GM23248 (cell line): ENCODE measurements around the gene SEC14L5. TPM values are rescaled to one million over a fixed set of nuclear protein-coding genes. Genes with fewer than 3 reads are reported as not detected.

Experiments used
- DNase-seq: peaks from one replicate; pipeline ENCODE4 v3.0.0-alpha.2; 2015
- H2AFZ ChIP-seq: fragments of 200-600 bp; sonication (generic); 2 replicates; pipeline ENCODE4 v1.6.1; 2016; ENCODE audit warnings: antibody characterized with exemption
- H3F3A ChIP-seq: fragments of 200-600 bp; sonication (generic); 2 replicates; pipeline ENCODE4 v1.6.1; 2016; ENCODE audit warnings: mild to moderate bottlenecking, antibody characterized with exemption, mixed run types; ENCODE audit not compliant: insufficient read depth
- H3K27ac ChIP-seq: fragments of 200-600 bp; sonication (generic); 2 replicates; pipeline ENCODE4 v1.5.1; 2016; ENCODE audit warnings: mild to moderate bottlenecking
- H3K27me3 ChIP-seq: fragments of 200-600 bp; sonication (generic); replicated peaks from 2 replicates; pipeline ENCODE4 v1.6.1; 2016; ENCODE audit warnings: mild to moderate bottlenecking; ENCODE audit not compliant: insufficient read depth
- H3K36me3 ChIP-seq: fragments of 200-600 bp; sonication (generic); 2 replicates; pipeline ENCODE4 v1.6.1; 2016; ENCODE audit warnings: low read depth, mild to moderate bottlenecking
- H3K4me1 ChIP-seq: fragments of 200-600 bp; sonication (generic); 2 replicates; pipeline ENCODE4 v1.6.1; 2016; ENCODE audit warnings: mild to moderate bottlenecking; ENCODE audit not compliant: insufficient read depth
- H3K4me2 ChIP-seq: fragments of 200-600 bp; sonication (generic); one replicate; pipeline ENCODE4 v1.6.1; 2016; ENCODE audit warnings: mild to moderate bottlenecking; ENCODE audit not compliant: unreplicated experiment
- H3K4me3 ChIP-seq: fragments of 200-600 bp; sonication (generic); 2 replicates; pipeline ENCODE4 v1.5.1; 2016; ENCODE audit warnings: mild to moderate bottlenecking
- H3K79me2 ChIP-seq: fragments of 200-600 bp; sonication (generic); 2 replicates; pipeline ENCODE4 v1.6.1; 2016; ENCODE audit warnings: mild to moderate bottlenecking; ENCODE audit not compliant: insufficient read depth
- H3K9ac ChIP-seq: fragments of 200-600 bp; sonication (generic); 2 replicates; pipeline ENCODE4 v1.6.1; 2016; ENCODE audit warnings: mild to moderate bottlenecking
- H3K9me2 ChIP-seq: fragments of 200-600 bp; sonication (generic); 2 replicates; pipeline ENCODE4 v1.6.1; 2016; ENCODE audit warnings: mixed run types, mild to moderate bottlenecking, moderate library complexity; ENCODE audit not compliant: insufficient read depth
- H3K9me3 ChIP-seq: fragments of 200-600 bp; sonication (generic); one replicate; pipeline ENCODE4 v1.6.1; 2017; ENCODE audit warnings: low read depth
- H4K20me1 ChIP-seq: fragments of 200-600 bp; sonication (generic); 2 replicates; pipeline ENCODE4 v1.6.0; 2016; ENCODE audit not compliant: insufficient read depth
- EZH2 ChIP-seq: fragments of 200-600 bp; sonication (generic); IDR thresholded peaks from 2 replicates; pipeline ENCODE4 v1.6.1; 2018; ENCODE audit warnings: antibody characterized with exemption, mild to moderate bottlenecking; ENCODE audit not compliant: insufficient read depth, poor library complexity, severe bottlenecking
- EZH2phosphoT487 ChIP-seq: fragments of 200-600 bp; sonication (generic); IDR thresholded peaks from 2 replicates; pipeline ENCODE4 v1.6.1; 2018; ENCODE audit warnings: antibody characterized with exemption, moderate library complexity, mild to moderate bottlenecking, low read depth; ENCODE audit not compliant: insufficient read depth
- WGBS, 2 experiments: methylation state at CpG; one replicate each; pipeline ENCODE4 v1.1.6; 2015 to 2017; ENCODE audit warnings: low lambda C conversion rate in 2 of 2, low coverage in 1 of 2; ENCODE audit errors: missing lambda C conversion rate in 2 of 2; 5-methylcytosine and 5-hydroxymethylcytosine counted together
- in situ Hi-C: fragments of 300-500 bp; cut with MboI; formaldehyde crosslinking; loops from 2 replicates; pipeline ENCODE4 v1.15.0; 2020
- polyA plus RNA-seq: library from polyadenylated mRNA; unstranded; fragments of >200 nt; fragmentation: Nextera tagmentation; extraction: Ambion mirVana; gene quantifications from 2 replicates; pipeline ENCODE4 v1.2.1, GENCODE V29; 2016
- total RNA-seq: library from RNA; depleted of rRNA; stranded (reverse); fragments of >200 nt; shearing (Covaris generic); gene quantifications from 2 replicates; pipeline ENCODE4 v1.2.3, GENCODE V29; 2014

The SEC14L5 gene
- total and polyA plus RNA-seq, 2 experiments from 2014 or later = not detected

DNA sequence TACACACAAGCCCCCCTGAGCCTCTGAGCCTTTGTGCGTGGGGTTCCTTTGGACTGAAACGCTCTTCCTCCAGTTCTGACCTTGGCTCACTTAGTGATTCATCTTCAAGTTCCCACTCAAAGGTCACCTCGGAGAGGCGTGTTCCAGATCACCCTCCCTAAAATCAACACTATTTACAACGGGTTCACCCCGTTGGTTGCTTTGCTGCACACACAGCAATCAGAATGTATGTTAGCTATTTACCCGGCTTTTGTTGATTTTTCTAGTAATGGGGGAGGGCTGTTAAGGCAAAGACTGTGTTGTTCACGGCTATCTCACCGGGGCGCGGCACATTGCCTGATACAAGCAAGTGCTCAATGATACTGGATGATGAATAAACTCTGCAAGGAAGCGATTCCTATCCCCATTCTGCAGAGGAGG is 74.6 kb downstream of the SEC14L5 start:
- in situ Hi-C loops = no loop called here
- 0 out of 2 replicates have a peak, but pooled peaks cover 4% of the 10 kb centered on the region for H3K79me2 ChIP-seq
- H3K27ac ChIP-seq = no peak overlapping the region
- DNase-seq = peak; percentile 36
- H3K4me1 ChIP-seq = peaks cover 10% of the 10 kb centered on the region
- peak overlapping the region; percentile 84 for H3K4me3 ChIP-seq
- no peaks in the 10 kb centered on the region for H3K36me3 ChIP-seq
- peak overlapping the region; percentile 98 for H2AFZ ChIP-seq
- WGBS, 2 experiments = 39 to 40% methylated on average over 12 of the region's 12 CpGs
- H3K27me3 ChIP-seq = no peaks in the 10 kb centered on the region
- no peaks in the 10 kb centered on the region for H3K9me3 ChIP-seq
- peak overlapping the region; percentile 83 for H3K9ac ChIP-seq
- peak overlapping the region; percentile 92 for H3K4me2 ChIP-seq
- no peaks in the 10 kb centered on the region for H3F3A ChIP-seq
- no peaks in the 10 kb centered on the region for H4K20me1 ChIP-seq
- no peaks in the 10 kb centered on the region for H3K9me2 ChIP-seq
- no peak for TF ChIP-seq EZH2
- no peak for TF ChIP-seq EZH2phosphoT487

DNA sequence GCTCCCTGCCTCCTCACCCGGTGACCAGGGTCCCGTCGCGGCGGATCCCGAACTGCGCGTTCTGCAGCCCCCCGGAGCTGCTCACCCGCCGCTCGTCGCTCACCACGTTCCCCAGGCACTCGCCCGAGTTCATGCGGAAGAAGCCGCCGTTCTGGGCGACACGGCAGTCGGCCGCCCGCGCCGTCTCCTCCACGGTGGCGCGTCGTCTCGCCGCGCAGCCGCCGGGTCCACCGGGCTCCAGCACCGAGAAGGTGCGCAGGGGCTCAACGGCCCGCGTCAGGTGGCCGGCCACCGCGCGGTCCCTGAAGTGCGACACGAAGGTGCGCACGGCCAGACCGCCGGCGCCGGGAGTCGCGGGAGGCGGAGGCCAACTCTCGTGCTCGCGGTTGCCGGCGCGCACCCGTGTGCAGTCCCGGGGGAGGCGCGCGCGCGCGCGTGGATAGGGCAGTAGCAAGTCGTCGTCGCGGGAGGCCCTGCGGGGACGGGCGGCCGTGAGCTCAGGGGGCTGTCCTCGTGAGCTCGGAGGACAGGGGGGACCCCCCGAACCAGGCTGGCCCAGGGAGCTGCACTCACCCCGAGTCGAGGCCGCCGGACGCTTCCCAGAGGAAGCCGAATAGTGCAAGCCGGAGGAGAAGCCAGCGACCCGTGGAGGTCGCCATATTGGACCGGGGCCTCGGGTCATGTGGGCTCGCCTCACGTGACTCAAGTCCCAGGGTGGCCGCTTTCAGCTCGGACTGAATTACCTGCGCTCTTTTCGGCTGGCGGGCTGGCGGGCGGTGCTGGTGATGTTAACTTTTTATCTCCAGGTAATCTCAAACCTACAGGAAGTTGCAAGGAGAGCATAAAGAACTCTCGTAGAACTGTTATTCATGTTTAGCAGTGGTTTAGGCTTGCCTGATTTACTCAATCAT is 75.4 kb downstream of the SEC14L5 start, which contains the start of gene NAGPA:
TSS of gene NAGPA (minus strand) at position 680 of the 911 bp plus-strand sequence. CDS start at position 659, 21 bp downstream.
- WGBS, 2 experiments = 0% methylated on average over 85 to 88 of the region's 104 CpGs
- H2AFZ ChIP-seq = peak within 1 kb of the TSS; percentile 98
- no peaks in the 10 kb centered on the region for H3K36me3 ChIP-seq
- in situ Hi-C loops = no loop called here
- H3K9me3 ChIP-seq = no peaks in the 10 kb centered on the region
- peak within 1 kb of the TSS; percentile 83 for H3K9ac ChIP-seq
- peak within 1 kb of the TSS; percentile 84 for H3K4me3 ChIP-seq
- peak within 1 kb of the TSS; percentile 92 for H3K4me2 ChIP-seq
- peak within 1 kb of the TSS; percentile 52 for H3K27ac ChIP-seq
- no peaks in the 10 kb centered on the region for H3F3A ChIP-seq
- peaks cover 10% of the 10 kb centered on the region for H3K4me1 ChIP-seq
- TF ChIP-seq EZH2 = no peak
- peak; percentile 94 for DNase-seq
- 0 out of 2 replicates have a peak, but pooled peaks cover 4% of the 10 kb centered on the region for H3K79me2 ChIP-seq
- no peaks in the 10 kb centered on the region for H3K9me2 ChIP-seq
- no peaks in the 10 kb centered on the region for H4K20me1 ChIP-seq
- H3K27me3 ChIP-seq = no peaks in the 10 kb centered on the region

DNA sequence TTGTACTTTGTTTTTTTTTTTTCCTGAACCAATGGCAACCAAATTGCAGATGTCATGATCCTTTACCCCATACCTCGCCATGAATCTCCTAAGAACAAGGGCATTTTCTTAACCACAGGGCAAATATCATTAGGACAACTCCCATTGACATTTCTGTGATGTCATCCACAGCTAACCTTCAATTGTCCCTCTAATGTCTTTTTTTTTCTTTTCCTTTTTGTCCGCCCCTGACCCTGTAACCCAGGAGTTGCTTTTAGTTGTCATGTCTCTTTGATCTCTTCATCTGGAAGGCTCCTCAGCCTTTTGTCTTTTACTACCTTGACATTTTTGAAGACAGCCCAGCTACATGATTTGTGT is 76.0 kb downstream of the SEC14L5 start:
- Histone ChIP-seq H3K9me2 (no peaks in the 10 kb centered on the region), H3K27ac (peak overlapping the region; percentile 52), H3K4me2 (peak overlapping the region; percentile 92), H3K9me3 (no peaks in the 10 kb centered on the region), H3K79me2 (0 out of 2 replicates have a peak, but pooled peaks cover 4% of the 10 kb centered on the region), H3K4me3 (peak overlapping the region; percentile 84), H3F3A (no peaks in the 10 kb centered on the region), H4K20me1 (no peaks in the 10 kb centered on the region), H3K4me1 (peaks cover 10% of the 10 kb centered on the region), H3K27me3 (no peaks in the 10 kb centered on the region), H3K36me3 (no peaks in the 10 kb centered on the region), H2AFZ (peak overlapping the region; percentile 98), H3K9ac (peak overlapping the region; percentile 83)
- in situ Hi-C loops = no loop called here
- TF ChIP-seq EZH2phosphoT487 (no peak), EZH2 (no peak)
- DNase-seq = peak; percentile 26
- WGBS, 2 experiments = 22 to 26% methylated on average over 2 of the region's 2 CpGs

DNA sequence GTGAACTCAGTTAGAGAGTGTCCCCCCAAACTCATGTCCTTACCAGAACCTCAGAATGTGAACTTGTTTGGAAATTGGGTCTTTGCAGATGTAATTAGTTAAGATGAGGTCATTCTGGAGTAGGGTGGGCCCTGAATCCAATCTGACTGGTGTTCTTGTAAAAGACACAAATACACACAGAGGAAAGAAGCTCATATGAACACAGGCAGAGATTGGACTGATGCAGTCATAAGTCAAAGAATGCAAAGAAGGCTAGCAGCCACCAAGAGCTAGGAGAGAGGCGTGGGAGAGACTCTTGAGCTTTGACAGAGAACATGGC is 77.7 kb downstream of the SEC14L5 start:
- Histone ChIP-seq H3K4me3 (no peak overlapping the region), H3K9ac (no peak overlapping the region), H3K4me1 (peaks cover 10% of the 10 kb centered on the region), H2AFZ (no peak overlapping the region), H4K20me1 (no peaks in the 10 kb centered on the region), H3K9me3 (no peaks in the 10 kb centered on the region), H3K9me2 (no peaks in the 10 kb centered on the region), H3K27ac (no peak overlapping the region), H3K79me2 (0 out of 2 replicates have a peak, but pooled peaks cover 4% of the 10 kb centered on the region), H3K27me3 (no peaks in the 10 kb centered on the region), H3F3A (no peaks in the 10 kb centered on the region), H3K4me2 (no peak overlapping the region), H3K36me3 (no peaks in the 10 kb centered on the region)
- no peak for TF ChIP-seq EZH2phosphoT487
- TF ChIP-seq EZH2 = no peak
- in situ Hi-C loops = no loop called here
- WGBS, 2 experiments = 25 to 43% methylated on average over 1 of the region's 1 CpG
- no peak for DNase-seq
